CD4-positive, alpha-beta T cell treated with Interleukin-12 subunit alpha and Interleukin-12 subunit beta, for 1 hour (primary cell): ENCODE results near the gene DNAJA2.
"Not testable (repeated sequence)": the region's sequence is repeated elsewhere in the genome, so short reads cannot be mapped to it uniquely, and the experiment has no call there.

Experiments
- DNase-seq: peaks from one replicate; pipeline ENCODE4 v3.0.0-alpha.2; 2020

The DNAJA2 gene

DNA sequence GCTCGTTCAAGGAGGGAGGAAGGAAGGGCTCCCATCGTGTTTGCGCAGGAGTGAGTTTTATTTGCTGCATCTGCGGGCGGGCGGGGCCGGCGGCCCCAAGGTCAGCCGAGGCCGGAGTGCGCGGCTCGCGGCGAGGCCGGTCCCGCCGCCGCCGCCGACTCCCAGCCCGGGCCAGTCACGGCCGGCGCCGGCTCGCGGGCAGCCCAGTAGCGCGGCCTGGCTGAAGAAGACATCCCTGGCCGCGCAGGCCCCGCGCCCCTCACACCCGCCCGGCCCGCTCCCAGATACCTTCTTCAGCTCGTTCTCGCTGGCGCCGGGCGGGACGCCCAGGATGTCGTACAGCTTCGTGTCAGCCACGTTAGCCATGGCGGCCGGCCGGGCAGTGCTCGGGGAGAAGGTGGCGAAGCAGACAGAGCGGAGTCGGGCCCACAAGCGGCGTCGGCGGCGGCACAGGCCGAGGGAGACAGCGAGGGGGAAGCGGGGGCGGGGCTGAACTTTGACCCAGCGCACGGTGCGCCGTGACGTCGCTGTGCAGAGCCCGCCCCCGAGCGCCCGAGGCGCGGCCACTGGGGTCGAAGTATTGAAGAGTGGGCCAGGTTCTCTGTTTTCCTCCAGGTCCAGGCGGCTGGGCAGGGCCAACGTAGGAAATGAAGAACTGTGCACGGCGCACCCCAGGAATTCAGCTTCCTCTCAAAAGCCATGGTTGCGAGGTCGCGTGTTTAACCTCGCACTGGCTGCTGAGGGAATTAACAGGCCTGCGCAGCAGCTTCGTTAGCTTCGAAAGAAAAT, at the start of gene DNAJA2:
DNAJA2 (minus strand) TSS at position 468 of the 789 bp plus-strand sequence; CDS start at position 366, 102 bp downstream.
- peak; percentile 92 for DNase-seq

DNA sequence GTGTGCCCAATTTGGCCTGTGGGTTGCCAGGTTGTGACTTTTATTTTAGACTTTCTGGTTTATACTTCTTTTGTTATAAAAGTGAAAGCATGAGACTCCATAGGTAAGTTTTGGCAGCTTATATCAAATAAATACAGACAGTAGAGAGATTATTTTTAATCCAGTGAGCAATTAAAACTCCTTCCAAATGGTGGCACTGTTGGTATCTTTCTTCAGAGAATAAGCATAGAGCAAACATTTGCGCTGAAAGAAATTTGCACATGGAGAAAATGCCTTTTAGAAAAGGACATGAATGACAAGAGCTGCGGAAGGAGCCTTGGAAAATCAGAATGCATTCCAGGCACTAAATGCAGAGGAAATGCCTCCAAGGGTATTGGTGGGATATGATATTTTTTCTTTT, 46.1 kb upstream of the DNAJA2 start:
- DNase-seq, result no peak

DNA sequence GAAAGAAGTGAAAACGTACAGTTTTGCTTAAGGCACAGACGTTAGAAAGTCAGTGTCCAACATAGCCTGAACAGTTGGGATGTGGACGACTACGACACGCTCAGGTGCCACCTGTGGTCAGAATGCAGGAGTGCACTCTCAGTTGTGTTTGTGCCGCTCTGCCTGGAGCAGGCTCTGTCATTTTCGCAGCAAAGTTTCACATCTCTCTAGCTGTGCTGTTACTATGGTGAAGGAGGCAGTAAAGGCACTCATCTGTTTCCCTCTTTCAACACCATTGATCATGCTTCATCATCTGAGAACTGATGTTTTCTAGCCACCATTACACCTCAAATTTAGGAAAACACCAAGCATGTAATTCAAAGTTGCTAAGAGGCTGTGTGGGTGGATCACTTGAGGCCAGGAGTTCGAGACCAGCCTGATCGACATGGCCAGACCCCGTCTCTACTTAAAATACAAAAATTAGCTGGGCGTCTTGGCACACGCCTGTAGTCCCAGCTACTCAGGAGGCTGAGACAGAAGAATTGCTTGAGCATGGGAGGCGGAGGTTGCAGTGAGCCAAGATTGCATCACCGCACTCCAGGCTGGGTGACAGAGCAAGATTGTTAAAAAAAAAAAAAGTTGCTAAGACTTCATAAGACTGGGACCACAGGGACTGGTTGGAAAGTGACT, 44.9 kb upstream of the DNAJA2 start:
- peak; percentile 49 for DNase-seq

DNA sequence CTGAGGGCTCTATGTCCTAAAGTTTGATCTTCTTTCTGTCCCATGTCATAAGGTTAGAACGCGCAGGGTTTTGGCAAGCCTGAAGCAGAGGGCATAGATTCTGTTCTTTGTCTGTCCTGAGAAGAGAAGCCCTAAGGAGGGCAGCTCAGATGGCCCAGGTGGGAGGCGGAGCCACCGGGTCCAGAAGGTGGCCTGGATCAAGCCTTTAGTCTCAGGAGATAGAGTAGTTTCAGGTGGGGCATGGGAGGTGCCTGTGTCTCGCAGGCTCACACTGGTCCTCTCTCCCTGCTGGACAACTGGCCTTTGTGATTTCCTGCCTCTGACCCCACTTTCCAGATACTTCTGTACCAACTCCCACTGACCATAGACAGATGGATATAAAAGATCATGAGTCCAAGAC, 44.2 kb upstream of the DNAJA2 start:
- DNase-seq, result no peak

DNA sequence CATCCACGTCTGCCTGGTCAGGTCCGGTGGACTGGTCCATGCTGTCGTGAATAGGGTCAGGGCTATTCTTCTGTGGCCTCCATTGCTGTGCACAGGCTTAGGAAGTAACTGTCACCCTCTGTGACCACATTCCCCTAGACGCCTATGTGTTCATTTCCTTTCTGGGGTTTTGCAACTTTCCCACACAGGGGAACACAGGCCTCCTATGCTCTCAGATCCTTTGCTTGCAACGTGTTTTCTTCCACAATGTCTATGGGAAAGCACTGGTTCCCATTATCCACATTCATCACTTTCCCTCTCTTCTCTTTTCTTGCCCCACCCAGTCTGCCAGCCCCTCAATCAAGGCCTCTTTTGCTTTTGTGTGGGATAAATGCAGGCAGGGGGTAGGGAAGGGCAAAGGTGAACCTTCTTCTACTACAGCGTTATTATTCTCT, 43.2 kb upstream of the DNAJA2 start:
- peak; percentile 41 for DNase-seq

DNA sequence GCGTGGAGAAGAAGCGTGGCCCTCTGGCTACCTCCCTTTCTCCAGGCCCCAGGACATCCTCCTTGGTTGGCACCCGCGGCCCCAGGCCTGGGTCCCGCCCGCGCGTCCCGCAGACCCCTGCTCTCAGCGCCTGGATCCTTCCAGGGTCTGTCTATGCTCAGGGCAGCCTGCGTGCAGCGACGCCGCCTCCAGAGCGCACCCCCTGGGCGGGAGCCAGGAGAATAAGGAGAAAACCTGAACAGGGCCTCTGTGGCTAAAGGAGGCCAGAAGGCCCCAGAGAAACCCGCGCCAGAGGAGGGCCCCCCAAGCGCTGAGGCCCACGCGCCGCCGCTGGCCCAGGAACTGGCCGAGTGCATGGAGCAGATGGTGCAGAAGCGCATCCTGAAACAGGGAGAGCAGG, 40.4 kb upstream of the DNAJA2 start:
- no peak for DNase-seq

DNA sequence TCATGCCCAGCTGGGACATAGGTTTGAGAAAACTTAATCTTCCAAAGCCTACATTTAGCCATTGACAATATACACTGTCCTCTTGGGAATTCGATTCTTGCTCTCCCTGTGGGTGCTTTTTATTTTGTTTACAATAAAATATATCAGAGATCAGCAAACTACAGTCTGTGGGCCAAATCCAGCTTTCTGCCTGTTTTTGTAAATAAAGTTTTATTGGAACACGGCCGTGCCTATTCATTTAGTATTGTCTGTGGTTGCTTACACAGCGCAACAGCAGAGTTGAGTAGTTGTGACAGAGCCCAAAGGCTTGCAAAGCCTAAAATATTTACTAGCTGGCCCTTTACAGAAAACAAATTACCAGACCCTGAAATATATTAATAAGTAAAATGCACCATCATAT, 39.7 kb upstream of the DNAJA2 start:
- DNase-seq, result no peak

DNA sequence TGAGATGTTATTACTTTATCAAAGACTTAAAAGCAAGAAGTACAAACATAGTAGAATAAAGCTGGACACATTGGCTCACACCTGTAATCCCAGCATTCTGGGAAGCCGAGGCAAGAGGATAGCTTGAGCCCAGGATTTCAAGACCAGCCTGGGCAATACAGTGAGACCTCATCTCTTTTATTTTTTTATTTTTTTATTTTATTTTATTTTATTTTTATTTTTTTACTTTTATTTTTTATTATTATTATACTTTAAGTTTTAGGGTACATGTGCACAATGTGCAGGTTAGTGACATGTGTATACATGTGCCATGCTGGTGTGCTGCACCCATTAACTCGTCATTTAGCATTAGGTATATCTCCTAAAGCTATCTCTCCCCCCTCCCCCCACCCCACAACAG, 37.3 kb upstream of the DNAJA2 start:
- not testable (repeated sequence) for DNase-seq

DNA sequence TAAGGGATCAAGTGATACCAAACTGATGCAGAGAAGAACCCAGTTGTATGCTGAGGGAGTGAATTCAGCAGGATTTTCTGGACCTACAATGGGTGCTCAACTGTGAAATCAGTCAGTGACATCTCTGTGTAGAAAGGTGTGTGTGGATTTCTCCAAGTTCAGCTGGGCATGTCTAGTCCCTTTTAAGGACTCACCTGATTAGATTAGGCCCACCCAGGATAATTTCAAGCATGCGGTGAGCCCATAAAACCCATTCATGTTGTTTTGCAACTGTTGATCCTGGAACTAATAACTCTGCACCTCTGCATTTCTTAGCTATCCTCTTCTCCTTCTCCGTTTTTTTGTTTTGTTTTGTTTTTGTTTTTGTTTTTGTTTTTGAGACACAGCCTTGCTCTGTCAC, 35.1 kb upstream of the DNAJA2 start:
- no peak for DNase-seq

DNA sequence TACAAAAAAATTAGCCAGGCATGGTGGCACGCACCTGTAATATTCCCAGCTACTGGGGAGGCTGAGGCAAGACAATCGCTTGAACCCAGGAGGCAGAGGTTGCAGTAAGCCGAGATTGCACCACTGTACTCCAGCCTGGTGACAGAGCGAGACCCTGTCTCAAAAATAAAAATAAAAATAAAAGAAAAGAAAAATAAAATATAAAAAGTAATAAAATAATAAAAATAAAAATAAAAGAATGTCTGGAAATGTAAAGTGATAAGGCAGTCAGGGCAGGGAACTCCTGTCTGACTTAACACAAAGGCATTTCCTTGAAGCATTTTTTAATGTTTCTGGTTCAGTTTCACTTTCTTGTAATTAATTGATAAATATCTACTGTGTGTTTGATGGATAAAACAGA, 34.7 kb upstream of the DNAJA2 start:
- no peak for DNase-seq

DNA sequence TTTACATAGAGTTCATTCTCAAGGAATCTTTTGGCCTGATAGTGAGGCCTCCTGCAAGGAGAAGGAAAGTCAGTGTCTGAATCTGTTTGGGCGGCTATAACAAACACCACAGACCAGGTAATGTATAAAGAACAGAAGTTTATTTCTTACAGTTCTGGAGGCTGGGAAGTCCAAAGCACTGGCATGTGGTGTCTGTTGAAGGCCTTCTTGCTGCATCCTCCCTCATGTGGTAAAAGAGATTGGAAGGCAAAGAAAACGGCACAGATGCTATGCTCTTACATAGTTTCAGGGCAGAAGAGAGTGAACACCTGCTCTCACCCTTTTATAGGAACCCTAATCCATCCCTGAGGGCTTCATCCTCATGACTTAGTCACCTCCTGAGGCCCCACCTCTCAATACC, 31.2 kb upstream of the DNAJA2 start:
- no peak for DNase-seq

DNA sequence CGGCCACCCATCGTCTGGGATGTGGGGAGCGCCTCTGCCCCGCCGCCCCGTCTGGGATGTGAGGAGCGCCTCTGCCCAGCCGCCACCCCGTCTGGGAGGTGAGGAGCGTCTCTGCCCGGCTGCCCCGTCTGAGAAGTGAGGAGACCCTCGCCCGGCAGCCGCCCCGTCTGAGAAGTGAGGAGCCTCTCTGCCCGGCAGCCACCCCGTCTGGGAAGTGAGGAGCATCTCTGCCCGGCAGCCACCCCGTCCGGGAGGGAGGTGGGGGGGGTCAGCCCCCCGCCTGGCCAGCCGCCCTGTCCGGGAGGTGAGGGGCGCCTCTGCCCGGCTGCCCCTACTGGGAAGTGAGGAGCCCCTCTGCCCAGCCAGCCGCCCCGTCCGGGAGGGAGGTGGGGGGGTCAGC, 26.6 kb upstream of the DNAJA2 start:
- not testable (repeated sequence) for DNase-seq

DNA sequence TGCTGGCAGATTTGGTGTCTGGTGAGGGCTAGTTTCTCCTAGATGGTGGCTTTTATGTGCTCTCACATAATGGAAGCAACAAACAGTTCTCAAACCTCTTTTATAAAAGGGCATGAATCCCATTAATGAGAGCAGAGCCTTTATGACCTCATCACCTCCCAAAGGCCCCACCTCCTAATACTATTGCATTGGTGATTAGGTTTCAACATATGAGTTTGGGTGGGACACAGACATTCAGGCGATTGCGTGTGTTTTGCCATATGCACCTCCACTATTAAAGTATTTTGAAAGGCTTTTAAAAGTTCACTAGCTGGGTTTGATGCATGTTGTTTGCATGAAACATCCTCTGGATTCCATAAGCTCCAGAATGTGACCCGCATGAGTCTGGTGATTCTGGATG, 24.4 kb upstream of the DNAJA2 start:
- DNase-seq, result no peak

DNA sequence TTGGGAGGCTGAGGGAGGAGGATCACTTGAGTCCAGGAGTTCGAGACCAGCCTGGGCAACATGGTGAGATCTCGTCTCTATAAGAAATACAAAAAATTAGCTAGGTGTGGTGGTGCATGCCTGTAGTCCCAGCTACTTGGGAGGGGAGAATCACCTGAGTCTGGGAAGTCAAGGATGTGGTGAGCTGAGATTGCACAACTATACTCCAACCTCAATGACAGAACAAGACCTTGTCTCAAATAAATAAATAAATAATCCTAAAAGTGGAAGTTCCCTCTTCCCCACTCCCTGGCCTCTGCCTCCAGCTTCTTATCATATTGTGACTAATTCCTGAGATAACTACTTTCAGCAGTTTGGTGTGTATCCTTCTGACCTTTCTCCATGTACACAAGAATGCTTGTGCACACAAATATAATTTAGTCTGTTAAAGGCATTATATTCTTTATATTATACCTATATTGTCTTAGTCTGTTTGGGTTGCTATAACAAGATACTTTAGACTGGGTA, 23.5 kb upstream of the DNAJA2 start:
- no peak for DNase-seq

DNA sequence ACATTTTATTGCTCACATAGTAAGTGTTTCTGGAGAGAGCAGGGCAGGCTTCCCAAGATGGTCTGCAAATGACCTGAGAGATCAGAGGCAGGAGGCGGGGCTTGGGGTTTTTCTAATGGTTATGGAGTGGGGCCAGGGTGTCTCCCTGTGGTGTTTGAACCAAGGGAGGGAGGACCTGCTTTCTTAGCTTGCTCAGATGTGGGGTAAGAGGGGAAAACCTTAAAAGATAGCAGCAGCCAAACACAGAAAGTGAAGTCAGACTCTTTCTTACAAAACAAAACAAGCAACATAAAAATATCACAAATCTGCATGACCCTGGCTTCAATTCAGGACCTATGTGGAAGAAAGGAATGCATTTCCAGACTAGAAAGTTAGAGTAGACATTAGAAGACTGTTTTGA, 22.9 kb upstream of the DNAJA2 start:
- no peak for DNase-seq

DNA sequence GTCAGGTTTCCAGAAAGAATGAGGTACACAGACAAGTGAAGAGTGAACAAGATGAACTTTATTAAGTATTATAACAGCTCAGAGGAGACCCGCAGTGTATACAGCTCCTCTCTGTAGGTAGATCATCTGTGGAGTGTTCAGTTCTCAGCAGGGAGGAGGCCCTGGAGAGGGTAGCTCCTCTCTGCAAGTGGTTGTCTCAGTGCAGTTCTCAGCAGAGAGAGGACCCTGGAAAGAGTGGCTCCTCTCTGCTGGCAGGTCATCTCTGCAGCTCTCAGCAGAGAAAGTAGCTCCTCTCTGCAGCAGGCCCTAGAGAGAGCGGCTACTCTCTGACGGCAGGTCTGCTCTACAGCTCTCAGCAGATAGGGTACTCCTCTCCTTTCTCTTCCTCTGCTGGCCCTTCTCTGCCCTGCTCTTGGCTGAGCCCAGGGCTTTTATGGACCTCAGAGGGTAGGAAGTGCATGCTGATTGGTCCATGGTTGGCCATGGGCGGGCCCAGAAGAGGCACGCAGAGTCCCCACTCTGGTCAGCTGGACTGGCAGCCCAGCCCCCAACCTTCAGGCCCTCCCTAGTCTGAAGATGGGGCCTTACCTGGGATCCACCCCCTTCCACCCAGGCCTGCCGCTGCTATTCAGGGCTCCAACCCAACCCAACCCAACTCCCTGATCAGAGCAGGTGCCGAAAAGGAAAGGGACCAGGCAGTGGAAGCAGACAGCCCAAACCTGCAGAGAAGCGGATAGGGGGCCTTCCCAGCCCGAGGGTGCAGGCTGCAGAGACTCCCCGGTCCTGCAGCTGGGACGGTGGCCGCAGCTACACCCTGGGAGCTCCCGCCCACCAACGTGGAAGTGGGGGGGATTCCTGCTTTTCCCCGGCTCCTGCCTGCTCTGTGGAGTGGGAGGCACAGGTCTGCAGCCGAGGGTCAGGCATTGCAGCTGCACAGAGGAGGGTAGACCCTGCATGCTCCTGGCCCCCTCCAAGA, 18.5 kb upstream of the DNAJA2 start:
- DNase-seq, result no peak

DNA sequence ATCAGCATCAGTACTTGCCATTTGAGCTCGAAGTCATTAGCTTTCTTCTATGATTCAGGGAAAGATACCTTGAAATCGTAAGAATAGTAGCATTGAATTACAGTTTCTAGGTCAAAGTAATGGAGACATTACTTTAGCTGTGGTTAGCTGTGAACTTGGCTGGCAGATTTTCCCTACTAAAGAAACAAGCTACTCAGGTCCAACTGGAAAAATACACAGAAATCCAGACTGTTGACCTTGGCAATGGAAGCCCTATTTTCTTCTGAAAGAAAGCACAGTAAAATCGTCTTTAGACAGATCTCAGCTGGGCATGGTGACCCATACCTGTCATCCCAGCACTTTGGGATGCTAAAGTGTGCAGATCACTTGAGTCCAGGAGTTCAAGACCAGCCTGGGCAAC, 13.4 kb upstream of the DNAJA2 start:
- no peak for DNase-seq

DNA sequence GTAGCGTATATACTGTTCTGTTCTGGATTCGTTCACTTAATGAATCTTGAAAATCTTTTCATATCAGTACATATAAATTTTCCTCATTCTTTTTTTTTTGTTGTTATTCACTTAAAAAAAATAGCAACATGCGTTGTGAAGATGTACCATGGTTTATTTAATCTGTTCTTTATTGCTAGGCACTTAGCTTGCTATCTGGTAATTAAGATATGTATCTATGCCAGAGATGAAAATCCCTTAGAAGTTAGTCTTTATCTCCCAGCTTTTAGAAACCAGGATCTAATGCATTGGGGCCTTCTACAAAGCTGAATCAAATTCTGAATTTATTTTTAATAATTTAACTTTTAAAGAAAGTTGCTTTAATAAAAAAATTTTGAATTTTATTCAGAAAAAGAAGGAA, 13.0 kb upstream of the DNAJA2 start:
- no peak for DNase-seq

DNA sequence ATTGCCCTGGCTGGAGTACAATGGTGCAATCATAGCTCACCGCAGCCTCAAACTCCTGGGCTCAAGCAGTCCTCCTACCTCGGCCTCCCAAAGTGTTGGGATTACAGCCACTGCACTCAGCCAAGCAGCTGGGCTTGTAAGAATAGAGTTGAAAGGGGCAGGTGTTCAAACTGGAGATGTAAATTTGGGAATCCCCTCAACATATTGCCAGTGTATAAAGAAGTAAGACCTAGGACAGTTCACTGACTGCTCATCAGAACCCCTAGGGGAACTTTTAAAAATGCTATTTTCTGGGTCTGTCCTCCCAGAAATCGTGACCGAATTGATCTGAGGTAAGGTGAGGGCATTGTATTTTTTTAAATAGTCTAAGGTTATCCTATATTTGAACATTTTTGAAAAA, 8.9 kb upstream of the DNAJA2 start:
- DNase-seq, result no peak

DNA sequence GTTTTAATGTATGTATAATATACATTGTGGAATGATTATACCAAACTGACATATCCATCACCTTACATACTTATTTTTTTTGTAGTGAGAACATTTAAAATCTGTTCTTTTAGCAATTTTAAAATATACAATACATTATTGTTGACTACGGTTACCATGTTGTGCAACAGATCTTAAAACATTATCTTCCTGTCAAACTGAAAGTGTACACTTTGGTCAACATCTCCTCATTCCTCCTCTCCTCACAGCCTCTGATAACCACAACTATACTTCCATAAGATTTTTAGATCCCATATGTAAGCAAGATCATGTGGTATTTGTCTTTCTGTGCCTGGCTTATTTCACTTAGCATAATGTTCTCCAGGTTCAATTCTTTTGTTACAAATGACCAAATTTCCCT, 7.5 kb upstream of the DNAJA2 start:
- DNase-seq, result no peak

DNA sequence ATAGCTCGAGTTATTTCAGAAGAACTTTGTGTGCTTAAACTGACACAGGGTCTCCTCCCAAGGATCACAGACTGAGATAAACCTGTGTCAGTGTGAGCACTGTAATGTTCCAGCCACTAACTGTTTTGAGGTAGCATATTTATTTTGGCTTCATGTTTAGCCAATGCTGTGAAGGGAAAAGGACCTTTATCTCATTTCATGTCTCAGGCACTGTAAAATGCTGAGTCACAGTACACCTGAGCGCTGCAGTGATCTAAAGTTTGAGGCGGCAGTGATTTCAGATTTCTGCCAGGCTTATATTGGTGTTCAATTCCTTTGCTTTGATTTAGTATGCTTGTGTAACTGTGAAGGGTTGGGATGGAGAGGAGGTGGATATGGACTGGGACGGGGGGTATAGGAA, 3.1 kb upstream of the DNAJA2 start:
- peak; percentile 11 for DNase-seq

DNA sequence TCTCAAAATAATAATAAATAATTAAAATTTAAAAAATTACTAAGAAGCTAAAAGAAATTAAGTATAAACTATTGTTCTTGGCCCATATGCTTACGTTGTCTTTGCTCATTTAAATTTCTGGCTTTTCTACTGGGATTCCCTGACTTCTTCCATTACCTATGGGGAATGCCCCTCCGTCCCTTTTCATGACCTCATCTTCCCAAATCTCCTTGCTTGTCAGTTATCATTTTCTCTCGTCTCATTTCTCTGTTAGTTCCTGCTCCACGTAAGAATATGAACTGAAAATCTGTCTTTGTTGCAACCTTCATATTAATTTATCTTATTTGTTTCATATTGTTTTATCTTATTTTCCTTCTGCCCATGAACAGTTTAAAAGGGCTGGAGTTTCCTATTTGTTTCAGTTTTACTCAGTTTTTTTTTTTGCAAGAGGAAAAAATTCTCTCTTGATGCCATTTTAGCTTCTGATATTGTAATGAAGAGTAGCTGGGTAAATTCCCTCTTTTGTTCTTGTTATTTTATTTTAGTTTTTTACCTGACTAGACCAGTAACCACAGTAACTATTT, 2.5 kb upstream of the DNAJA2 start:
- no peak for DNase-seq

DNA sequence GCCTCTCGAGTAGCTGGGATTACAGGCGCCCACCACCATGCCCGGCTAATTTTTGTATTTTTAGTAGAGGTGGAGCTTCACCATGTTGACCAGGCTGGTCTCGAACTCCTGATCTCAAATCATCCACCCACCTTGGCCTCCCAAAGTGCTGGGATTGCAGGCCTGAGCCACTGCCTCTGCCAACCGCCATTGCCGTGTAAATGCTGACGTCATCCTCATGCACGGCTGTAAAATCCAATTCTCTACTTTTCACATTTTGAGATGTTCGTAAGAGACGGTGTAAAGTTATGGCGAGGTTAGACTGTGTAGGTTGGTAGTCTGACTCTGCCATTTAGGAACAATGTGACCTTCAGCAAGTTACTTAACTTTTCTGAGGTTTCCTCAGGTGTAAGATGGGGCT, 1.7 kb upstream of the DNAJA2 start:
- DNase-seq, result no peak
